HUES64 (cell line): Measurements from ENCODE around the gene MC3R.
"Not testable (repeated sequence)": the region's sequence is repeated elsewhere in the genome, so short reads cannot be mapped to it uniquely, and the experiment has no call there.

ENCODE experiments used
- H3K27ac ChIP-seq: 2 replicates; pipeline ENCODE4 v1.7.0; 2013; ENCODE audit warnings: low read depth, low read length, inconsistent platforms
- H3K27me3 ChIP-seq: 2 replicates; pipeline ENCODE4 v1.6.1; 2013; ENCODE audit warnings: mild to moderate bottlenecking, low read length; ENCODE audit not compliant: insufficient read depth
- H3K36me3 ChIP-seq: 2 replicates; pipeline ENCODE4 v1.6.1; 2013; ENCODE audit warnings: mild to moderate bottlenecking, low read length; ENCODE audit not compliant: insufficient read depth
- H3K4me1 ChIP-seq: 2 replicates; pipeline ENCODE4 v1.6.1; 2013; ENCODE audit warnings: mild to moderate bottlenecking, low read length, moderate library complexity; ENCODE audit not compliant: insufficient read depth
- H3K4me3 ChIP-seq: 2 replicates; pipeline ENCODE4 v1.5.1; 2013; ENCODE audit warnings: mild to moderate bottlenecking, low read length, moderate library complexity
- H3K9ac ChIP-seq: 2 replicates; pipeline ENCODE4 v1.6.1; 2013; ENCODE audit warnings: mild to moderate bottlenecking, low read depth, low read length
- H3K9me3 ChIP-seq: 2 replicates; pipeline ENCODE4 v1.6.1; 2013; ENCODE audit warnings: low read depth, low read length; ENCODE audit not compliant: insufficient read depth
- WGBS: fragments of 150-250, 120-280 bp; methylation state at CpG from one replicate; pipeline ENCODE4 v1.1.7; 2013; ENCODE audit warnings: missing lambda C conversion rate; 5-methylcytosine and 5-hydroxymethylcytosine counted together

The MC3R gene

DNA sequence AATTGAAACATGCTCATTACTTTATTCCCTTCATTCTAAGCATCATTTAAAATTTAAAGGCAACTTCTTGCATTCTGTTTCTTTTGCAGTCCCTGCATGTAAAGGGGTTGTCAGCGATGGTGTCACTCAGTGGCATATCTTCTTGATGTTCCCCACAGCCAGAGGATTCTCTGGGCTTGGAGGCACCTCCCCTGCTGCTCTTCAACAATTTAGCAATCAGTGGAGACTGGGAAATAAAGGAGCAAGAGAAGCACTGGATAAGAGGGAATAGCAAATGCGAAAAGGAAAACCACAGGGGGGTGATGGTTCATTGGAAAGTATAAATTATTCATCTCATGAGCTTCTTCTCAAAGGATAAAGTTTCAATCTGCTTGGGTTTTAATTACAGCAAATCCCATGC is 30.7 kb upstream of the MC3R start:
- H3K36me3 ChIP-seq, result no peaks in the 10 kb centered on the region
- H3K27ac ChIP-seq, result no peak overlapping the region
- H3K27me3 ChIP-seq, result no peaks in the 10 kb centered on the region
- H3K4me1 ChIP-seq, result no peaks in the 10 kb centered on the region
- peaks cover 96% of the 10 kb centered on the region for H3K9me3 ChIP-seq
- no peak overlapping the region for H3K9ac ChIP-seq
- H3K4me3 ChIP-seq, result no peak overlapping the region
- 63% methylated on average over 2 of the region's 2 CpGs for WGBS

DNA sequence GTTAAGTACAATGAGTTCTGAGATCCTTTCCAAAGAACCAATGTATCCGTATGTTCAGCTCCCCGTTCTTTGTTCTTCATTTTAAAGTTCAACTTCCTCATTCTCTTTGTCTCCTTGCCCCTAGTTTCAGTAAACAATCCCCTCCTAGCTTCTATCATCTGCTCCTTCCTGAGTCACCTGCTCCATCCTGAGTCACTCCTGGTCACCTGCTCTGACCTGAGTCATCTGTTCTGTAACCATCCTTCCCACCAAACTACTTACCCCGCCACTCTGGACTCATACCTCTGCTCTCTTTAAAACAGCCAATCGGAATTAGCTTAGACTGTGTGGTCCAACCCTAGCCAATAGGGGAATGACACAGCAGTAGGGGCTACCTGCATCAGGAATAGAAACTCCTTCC is 27.3 kb upstream of the MC3R start:
- H3K27me3 ChIP-seq, H3K27ac ChIP-seq, H3K4me1 ChIP-seq, H3K36me3 ChIP-seq, H3K9ac ChIP-seq, H3K4me3 ChIP-seq: not testable (repeated sequence)
- WGBS, result 89% methylated on average over 4 of the region's 4 CpGs
- peaks cover 97% of the 10 kb centered on the region for H3K9me3 ChIP-seq

DNA sequence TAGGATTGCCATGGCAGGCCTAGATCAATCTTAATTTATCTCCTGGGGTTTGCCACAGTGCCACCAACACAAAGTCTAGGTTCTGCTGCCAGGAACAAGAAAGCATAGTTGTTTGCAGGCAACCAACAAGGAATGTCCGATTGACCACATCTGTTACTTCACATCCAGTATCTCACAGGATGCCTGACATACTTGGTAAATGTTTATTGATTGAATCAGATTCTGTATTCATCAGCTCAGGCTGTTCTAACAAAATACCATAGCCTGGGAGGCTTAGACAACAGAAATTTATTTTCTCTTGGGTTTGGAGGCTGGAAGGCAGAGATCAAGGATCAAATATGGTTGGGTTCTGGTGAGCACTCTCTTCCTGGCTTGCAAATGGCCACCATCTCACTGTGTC is 26.3 kb upstream of the MC3R start:
- Histone ChIP-seq H3K27me3 (no peaks in the 10 kb centered on the region), H3K36me3 (no peaks in the 10 kb centered on the region), H3K27ac (no peak overlapping the region), H3K9me3 (peaks cover 96% of the 10 kb centered on the region), H3K9ac (no peak overlapping the region), H3K4me1 (no peaks in the 10 kb centered on the region), H3K4me3 (no peak overlapping the region)
- 64% methylated on average over 1 of the region's 1 CpG for WGBS

DNA sequence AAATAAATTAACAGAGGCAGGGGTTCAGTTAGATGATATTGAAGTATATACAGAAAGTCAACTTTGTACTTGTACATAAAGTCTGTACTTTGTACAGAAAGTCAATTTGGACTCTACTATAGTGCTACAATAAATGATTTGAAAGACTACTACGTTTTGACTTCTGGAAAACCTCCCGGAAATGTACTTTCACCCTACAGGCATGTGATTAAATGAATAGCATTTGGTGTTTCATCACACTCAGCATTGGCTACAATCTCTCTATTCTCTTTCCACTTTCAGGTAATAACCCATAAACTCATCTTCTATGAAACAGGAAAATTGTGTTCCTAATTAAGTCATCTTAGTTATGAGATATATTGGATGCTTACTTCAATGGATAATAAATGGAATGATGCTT is 25.6 kb upstream of the MC3R start:
- Histone ChIP-seq H3K27me3 (no peaks in the 10 kb centered on the region), H3K27ac (no peak overlapping the region), H3K36me3 (no peaks in the 10 kb centered on the region), H3K9me3 (peaks cover 94% of the 10 kb centered on the region), H3K4me3 (no peak overlapping the region), H3K4me1 (no peaks in the 10 kb centered on the region), H3K9ac (no peak overlapping the region)
- WGBS, result no CpG with 5 or more reads among the region's 2 CpGs

DNA sequence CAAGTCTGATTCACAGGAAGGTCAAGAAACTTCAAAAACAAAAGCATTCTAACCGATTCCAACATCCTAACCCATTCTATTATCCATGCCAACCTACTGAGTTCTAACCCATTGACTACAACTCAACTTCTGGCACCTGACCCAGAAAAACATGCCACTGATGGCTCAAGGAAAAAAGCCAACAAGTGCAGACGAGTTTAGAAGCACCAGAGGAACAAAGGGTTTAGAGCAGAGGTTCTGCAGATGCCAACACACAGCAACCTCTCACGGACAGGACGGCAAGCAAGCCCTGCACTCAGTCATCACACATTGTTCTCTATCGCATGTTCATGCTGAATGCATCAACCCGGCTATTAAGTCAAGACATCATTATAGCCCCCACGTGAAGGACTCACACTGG is 25.2 kb upstream of the MC3R start:
- Histone ChIP-seq H3K9me3 (peaks cover 94% of the 10 kb centered on the region), H3K9ac (no peak overlapping the region), H3K27ac (no peak overlapping the region), H3K27me3 (no peaks in the 10 kb centered on the region), H3K4me3 (no peak overlapping the region), H3K36me3 (no peaks in the 10 kb centered on the region), H3K4me1 (no peaks in the 10 kb centered on the region)
- WGBS, result 55% methylated on average over 7 of the region's 7 CpGs

DNA sequence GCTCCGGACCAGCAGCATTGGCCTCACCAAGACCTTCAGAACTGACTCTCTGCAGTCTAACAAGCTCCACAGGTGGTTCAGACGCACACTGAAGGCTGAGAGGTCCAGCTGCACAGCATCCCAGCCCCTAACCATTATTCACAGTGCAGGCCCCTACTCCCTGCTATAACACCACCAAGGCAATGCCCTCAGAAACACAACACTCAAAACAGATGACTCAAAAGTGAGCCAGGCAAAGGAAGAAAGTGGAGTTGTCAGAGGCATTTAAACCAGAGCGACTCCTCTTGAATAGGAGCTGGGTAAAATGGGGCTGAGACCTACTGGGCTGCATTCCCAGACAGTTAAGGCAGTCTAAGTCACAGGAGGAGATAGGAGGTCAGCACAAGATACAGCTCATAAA is 20.5 kb upstream of the MC3R start:
- Histone ChIP-seq H3K36me3 (no peaks in the 10 kb centered on the region), H3K27me3 (no peaks in the 10 kb centered on the region), H3K27ac (no peak overlapping the region), H3K9me3 (peaks cover 89% of the 10 kb centered on the region), H3K9ac (no peak overlapping the region), H3K4me1 (no peaks in the 10 kb centered on the region), H3K4me3 (no peak overlapping the region)
- WGBS, result 57% methylated on average over 3 of the region's 3 CpGs

DNA sequence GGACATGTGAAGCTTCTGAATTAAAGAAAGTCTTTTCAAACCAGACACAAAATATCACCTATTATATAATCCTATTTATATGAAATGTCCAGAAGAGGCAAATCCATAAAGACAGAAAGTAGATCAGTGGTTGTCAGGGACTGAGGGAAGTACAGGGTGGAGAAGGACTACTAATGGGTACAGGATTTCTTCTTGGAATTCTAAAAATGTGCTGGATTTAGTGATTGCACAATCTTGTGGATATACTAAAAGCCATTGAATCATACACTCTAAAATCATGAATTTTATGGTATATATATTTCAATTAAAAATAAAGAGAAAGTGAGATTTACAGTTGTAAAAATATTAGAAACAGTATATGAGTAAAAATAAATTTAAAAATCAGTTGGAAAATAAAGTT is 18.7 kb upstream of the MC3R start:
- Histone ChIP-seq H3K4me3 (no peak overlapping the region), H3K27ac (no peak overlapping the region), H3K4me1 (no peaks in the 10 kb centered on the region), H3K9me3 (peaks cover 88% of the 10 kb centered on the region), H3K27me3 (no peaks in the 10 kb centered on the region), H3K9ac (no peak overlapping the region), H3K36me3 (no peaks in the 10 kb centered on the region)

DNA sequence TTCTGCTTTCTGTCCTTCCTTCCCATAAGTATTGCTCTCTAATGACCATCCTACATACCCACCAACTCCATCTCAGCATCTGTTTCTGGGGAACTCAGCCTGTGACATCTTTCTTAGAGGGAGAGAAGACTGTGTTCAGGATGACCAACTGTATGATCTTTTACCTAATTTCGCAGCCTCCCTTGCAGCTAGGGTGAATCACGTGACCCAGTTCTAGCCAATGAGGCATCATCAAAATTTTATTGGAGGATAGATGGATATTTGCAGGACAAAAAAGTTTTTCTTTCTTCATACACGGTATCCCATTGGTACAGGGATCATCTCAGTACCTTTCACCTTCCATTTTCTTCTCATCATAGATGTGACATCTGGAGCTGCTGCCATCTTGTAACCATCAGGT is 14.4 kb upstream of the MC3R start:
- H3K9me3 ChIP-seq, result peaks cover 91% of the 10 kb centered on the region
- H3K36me3 ChIP-seq, result no peaks in the 10 kb centered on the region
- no peak overlapping the region for H3K4me3 ChIP-seq
- no peaks in the 10 kb centered on the region for H3K4me1 ChIP-seq
- WGBS, result 62% methylated on average over 3 of the region's 3 CpGs
- H3K9ac ChIP-seq, result no peak overlapping the region
- H3K27me3 ChIP-seq, result no peaks in the 10 kb centered on the region
- H3K27ac ChIP-seq, result no peak overlapping the region

DNA sequence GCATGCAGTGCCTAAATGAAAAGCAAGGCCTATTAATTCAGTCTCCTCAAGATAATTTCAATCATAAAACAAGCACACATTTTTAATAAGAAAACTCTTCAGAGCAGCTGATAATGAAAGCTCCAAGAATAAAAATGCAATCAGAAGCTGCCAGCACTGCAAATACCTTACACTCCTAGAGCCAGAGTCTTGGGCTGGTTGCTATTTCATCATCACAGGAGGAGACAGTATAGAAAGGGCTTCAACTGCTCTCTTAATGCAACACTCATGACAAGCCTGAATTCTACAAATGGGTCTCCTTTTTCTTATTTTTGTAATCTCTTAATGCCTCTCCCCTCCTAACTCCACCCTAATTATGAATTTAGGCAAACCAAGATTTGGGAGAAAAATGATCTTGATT is 11.2 kb upstream of the MC3R start:
- Histone ChIP-seq H3K4me3 (no peak overlapping the region), H3K9ac (no peak overlapping the region), H3K36me3 (no peaks in the 10 kb centered on the region), H3K27me3 (no peaks in the 10 kb centered on the region), H3K4me1 (no peaks in the 10 kb centered on the region), H3K9me3 (peaks cover 82% of the 10 kb centered on the region), H3K27ac (no peak overlapping the region)

DNA sequence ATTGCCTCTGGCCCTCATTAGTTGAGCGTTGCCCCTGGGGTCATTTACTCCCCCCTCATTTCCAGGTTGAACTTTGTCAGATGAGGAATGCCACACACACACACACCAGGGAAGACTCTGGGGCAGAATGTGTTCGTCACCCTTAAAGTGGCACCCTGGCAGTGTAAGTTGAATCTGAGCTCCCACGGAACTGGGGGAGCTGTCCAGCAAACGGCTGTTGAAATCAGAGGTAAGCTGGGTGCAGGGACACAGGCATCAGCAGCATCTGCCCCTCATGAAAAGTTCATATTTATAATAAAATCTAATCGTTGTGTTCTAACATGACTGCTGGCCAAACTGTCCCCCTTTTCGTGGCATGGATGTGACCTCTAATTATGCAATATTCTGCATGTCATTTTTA is 4.3 kb upstream of the MC3R start:
- Histone ChIP-seq H3K36me3 (no peaks in the 10 kb centered on the region), H3K4me3 (no peak overlapping the region), H3K27me3 (no peaks in the 10 kb centered on the region), H3K9ac (no peak overlapping the region), H3K4me1 (no peaks in the 10 kb centered on the region), H3K9me3 (peaks cover 82% of the 10 kb centered on the region), H3K27ac (no peak overlapping the region)
- 61% methylated on average over 6 of the region's 6 CpGs for WGBS

DNA sequence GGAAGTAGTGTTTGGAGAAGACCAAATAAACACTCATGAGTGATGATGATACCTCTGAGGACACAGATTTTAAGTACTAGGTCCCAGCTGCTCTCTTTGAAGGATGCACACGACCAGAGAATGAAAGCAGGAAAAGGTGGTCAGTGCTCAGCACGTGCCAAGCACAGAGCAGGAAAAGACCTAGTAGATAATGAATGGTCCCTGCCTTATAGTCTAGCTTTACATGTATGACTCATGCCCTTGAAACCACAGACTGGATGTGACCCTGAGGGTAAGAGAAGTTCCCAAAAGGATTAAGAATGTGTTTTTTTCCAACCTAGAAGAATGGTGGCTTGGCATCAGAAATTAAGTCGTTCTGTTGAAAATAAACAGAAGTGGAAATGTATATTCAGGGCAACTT is 2.8 kb upstream of the MC3R start:
- no peak overlapping the region for H3K4me3 ChIP-seq
- H3K9me3 ChIP-seq, result peaks cover 84% of the 10 kb centered on the region
- no peaks in the 10 kb centered on the region for H3K36me3 ChIP-seq
- H3K4me1 ChIP-seq, result no peaks in the 10 kb centered on the region
- no peak overlapping the region for H3K9ac ChIP-seq
- no peak overlapping the region for H3K27ac ChIP-seq
- no peaks in the 10 kb centered on the region for H3K27me3 ChIP-seq
- 15% methylated on average over 3 of the region's 3 CpGs for WGBS

DNA sequence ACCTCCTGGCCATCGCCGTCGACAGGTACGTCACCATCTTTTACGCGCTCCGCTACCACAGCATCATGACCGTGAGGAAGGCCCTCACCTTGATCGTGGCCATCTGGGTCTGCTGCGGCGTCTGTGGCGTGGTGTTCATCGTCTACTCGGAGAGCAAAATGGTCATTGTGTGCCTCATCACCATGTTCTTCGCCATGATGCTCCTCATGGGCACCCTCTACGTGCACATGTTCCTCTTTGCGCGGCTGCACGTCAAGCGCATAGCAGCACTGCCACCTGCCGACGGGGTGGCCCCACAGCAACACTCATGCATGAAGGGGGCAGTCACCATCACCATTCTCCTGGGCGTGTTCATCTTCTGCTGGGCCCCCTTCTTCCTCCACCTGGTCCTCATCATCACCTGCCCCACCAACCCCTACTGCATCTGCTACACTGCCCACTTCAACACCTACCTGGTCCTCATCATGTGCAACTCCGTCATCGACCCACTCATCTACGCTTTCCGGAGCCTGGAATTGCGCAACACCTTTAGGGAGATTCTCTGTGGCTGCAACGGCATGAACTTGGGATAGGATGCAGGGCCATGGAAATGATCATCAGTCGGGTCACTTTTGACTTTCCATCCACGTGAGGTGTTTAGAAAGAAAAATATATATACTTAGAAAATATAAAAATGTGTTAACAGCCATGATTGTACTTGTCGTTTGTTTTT is 868 bp downstream of the MC3R start:
- Histone ChIP-seq H3K9ac (no peak overlapping the region), H3K27me3 (no peaks in the 10 kb centered on the region), H3K36me3 (no peaks in the 10 kb centered on the region), H3K4me3 (no peak overlapping the region), H3K4me1 (no peaks in the 10 kb centered on the region), H3K9me3 (peaks cover 96% of the 10 kb centered on the region), H3K27ac (no peak overlapping the region)
- WGBS, result 85% methylated on average over 31 of the region's 32 CpGs
